C1 segment of cervical spinal cord (tissue), 14 donors: ENCODE results near the gene GLRA3.

Source experiments
- DNase-seq, 14 donors: peaks; one replicate each; lab custom pipeline; 2025; lab: John Stamatoyannopoulos, UW

Gene GLRA3

GRCh38 chr4:174596513-174596912 is 232.5 kb downstream of the GLRA3 start:
- no peak for DNase-seq

DNA sequence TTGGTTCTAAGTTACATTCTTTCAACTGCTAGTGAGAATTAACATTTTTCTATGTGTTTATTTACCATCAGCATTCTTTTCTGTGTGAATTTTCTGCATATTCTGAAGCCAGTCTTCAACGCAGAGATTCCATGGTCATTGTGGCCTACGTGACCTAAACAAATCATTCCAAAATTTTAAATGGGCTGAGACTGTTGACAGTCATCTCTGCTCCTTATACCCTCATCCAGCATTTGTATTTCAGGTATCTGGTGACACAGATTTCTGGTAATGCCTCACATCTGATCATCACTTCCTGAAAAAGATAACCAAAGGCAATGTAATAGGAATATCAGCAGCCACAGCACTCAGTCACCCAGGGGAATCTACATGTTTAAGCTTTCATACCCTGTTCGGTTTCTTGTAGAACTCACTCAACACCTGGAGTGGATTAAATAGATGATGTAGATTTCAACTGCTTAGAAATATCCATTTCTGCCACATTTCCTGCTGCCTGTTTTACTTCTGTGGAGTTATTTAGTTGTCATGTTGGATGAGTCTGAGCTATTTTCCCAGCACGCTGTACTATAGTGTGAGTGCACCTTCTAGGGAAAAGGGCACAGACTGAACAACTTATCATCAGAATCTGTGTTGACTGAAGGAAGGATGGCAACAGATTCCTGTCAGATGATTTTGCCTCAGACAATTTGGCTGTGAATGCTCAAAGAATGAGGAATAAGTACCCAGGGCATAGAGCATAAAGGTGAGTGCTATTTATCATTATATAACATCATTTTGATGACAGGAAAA is 233.7 kb downstream of the GLRA3 start:
- DNase-seq: no peak

DNA sequence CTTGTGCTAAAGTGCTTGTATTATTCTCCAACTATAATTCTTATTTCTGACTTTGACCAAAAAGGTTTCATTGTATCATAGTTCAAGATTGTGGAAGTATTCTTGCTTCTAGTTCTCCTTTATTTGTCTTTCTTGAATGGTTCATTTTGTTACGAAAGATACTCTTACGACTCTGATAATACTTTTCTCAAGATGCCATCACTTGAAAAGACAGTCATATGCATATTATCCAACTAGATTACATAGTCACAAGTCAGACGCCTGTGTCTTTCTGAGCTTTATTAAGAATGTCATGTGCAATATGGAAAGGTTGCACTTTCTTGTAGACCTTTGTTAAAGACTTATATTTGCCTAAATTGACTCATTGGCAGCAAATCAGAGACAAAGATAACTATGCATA is 235.3 kb downstream of the GLRA3 start:
- no peak for DNase-seq

GRCh38 chr4:174592985-174593335 is 236.1 kb downstream of the GLRA3 start:
- DNase-seq: no peak

DNA sequence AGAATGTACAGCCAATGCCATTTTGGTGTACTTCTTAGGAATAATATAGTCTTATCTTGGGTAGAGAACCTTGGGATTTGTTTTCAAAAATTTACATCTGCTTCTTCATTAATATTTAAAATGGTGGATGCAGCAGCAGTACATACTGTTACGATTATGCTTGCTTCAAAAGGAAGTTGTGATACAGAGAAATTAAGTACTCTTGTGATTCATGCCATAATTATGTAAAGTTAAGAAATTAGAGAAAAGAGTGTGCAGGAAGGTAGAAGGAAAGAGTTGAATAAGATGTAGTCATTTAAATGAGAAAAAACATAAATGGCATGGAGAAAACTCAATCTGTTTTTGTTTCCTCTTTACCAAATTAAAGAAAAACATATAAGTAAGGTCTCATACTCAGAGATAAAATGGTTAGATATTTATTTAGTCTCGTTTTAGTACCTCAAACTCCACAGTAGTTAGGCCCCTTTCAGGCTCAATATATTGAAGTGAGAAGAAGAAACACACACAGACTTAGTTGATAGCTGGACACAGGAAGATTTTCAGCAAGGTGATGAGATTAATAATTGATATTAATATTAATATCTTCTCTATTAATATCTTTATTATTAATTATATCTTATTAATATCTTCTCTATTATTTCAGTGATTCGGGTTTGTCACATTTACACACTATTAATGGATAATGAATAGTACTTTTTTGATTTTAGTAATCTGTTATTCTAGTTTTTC is 236.6 kb downstream of the GLRA3 start:
- no peak for DNase-seq

GRCh38 chr4:174591243-174592021 is 237.6 kb downstream of the GLRA3 start:
- DNase-seq: no peak

DNA sequence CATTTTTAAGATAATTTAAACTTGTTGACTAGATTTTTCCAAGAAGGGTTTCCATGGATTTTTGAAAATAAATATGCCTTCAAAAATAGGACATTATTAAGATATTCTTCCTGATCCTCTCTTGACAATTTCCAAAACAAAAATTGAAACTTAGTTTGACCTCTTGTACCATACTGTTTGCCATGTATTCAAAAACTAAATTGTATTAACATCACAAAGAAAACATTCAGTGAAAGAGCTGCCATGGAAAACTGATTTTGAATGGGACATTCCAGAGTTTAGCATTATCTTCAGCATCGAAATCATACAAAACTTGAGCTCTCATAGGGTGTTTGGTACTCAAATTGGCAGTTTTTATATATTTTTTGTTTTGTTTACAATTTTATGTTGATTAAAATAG is 238.7 kb downstream of the GLRA3 start:
- no peak for DNase-seq
